GM21723 (cell line): ENCODE data around the gene PIK3AP1.

Experiments
- ATAC-seq: cut with Tn5 transposase; IDR thresholded peaks from one replicate; pipeline ENCODE4 v1.9.1; 2021; ENCODE audit warnings: mild to moderate bottlenecking, moderate library complexity; ENCODE audit not compliant: unreplicated experiment

PIK3AP1 gene

DNA sequence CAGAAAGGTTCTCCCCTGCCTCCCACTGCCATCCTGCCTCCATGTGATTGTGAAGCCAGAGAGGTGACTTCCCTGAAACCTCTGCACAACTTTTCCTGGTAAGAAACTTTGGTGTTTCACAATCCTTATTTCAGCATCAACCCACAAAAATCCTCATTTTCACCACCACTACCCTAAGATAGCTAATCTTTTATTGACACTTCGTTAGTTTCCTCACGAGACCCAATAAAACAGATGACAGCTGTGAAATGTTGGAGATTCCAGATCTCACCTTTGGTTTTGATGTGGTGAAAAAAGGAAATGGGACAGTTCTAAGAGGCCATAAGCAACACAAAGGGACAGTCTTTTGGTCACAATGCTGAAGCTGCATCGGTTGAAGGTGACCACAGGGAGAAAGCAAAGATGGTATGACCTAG, 73.6 kb downstream of the PIK3AP1 start:
- no peak for ATAC-seq

DNA sequence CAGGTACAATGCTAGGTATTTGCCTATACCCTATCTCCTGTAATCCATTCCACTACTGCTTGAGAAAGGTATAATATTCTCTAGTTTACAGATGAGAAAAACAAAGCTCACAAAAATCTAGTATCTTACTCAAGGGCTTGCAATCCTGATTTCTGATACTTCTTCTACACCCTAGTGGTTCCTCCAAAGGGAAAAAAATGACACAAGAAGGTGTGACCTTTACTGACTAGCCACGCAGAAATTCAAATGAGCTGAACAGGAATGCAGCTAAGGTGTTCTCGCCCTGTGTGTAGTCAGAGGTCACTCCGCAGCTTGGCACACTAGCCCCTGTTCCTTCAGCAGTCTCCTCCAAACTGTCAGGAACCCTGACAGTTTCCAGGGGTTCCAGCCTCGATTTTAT, 74.0 kb downstream of the PIK3AP1 start:
- no peak for ATAC-seq

DNA sequence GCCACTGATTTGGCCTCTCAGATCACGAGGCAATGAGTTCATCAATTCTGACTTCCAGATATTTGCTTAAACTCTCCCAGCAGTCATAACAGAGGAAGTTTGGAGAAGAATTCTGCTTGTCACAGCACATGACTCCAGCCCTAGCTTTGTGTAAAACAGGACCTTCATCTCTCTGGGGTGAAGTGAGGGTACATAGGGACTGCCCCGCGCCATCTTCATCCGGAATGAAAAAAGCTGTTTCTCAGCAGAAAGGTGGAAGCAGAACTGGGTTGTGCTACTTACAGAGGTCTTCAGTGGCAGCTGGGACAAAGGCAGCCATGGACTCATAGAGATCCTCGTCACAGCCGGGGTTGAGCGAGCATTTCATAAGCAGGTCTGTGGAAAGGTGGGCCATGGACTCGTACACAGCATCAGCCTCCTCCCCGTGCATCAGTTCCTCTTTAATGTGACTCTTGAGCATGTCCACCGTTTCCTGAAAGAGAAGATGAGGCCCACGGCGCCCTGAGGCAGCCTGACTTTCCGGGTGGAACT, 75.1 kb downstream of the PIK3AP1 start:
- ATAC-seq: no peak

DNA sequence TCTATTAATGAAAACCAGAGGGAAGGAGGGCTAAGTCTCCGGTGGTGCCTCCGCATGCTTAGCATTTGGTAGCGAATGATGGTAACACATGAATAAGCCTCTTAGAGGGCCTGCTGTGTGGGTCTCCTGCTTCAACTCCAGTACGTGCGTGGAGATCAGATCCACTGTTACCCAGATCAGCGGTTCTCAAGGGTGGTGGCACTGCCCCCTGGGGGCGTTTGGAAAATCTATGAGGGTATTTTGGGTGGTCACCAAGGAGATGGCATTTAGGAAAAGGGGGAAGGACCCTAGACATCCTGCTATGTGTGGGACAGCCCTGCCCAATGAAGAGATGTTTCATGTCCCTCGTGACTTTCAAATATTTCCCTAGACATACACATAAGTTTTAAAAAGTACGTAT, 76.4 kb downstream of the PIK3AP1 start:
- ATAC-seq: no peak

DNA sequence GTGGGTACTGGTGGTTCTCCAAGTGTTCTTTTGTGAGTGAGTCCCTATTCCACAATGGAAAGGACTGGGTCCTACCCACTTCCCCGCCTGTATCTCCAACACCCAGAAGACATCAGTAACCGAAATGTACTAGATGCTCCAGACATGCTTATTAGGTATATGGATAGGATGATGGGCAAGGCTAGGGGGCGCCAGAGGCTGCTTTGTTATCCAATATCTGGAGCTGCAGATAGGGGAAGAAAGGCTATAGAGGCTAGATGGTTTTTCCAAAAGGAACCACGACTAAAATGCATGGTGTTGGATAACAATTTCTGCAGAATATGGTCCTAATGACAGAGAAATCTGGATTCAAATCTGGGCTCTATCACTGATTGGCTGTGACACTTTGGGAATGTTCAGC, 77.3 kb downstream of the PIK3AP1 start:
- peak; percentile 43 for ATAC-seq

DNA sequence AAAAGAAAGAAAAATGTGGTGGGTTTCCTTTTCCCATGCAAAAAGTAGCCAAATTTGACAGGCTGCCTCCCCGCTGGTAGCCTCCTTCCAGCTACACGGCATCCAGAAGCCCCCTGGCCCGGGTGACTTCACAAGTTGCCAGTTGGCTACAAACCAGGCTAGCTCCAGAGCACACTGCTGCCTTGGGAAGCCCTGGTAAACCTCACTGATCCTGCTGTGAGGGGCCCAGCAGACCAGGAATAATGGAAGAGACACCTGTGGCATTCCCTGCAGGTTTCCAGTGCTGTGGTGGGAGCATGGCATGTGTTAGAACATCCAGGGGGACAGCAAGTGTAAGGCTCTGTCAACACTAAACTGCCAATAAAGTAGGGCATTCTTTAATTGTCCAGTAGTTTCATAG, 77.8 kb downstream of the PIK3AP1 start:
- ATAC-seq: no peak

DNA sequence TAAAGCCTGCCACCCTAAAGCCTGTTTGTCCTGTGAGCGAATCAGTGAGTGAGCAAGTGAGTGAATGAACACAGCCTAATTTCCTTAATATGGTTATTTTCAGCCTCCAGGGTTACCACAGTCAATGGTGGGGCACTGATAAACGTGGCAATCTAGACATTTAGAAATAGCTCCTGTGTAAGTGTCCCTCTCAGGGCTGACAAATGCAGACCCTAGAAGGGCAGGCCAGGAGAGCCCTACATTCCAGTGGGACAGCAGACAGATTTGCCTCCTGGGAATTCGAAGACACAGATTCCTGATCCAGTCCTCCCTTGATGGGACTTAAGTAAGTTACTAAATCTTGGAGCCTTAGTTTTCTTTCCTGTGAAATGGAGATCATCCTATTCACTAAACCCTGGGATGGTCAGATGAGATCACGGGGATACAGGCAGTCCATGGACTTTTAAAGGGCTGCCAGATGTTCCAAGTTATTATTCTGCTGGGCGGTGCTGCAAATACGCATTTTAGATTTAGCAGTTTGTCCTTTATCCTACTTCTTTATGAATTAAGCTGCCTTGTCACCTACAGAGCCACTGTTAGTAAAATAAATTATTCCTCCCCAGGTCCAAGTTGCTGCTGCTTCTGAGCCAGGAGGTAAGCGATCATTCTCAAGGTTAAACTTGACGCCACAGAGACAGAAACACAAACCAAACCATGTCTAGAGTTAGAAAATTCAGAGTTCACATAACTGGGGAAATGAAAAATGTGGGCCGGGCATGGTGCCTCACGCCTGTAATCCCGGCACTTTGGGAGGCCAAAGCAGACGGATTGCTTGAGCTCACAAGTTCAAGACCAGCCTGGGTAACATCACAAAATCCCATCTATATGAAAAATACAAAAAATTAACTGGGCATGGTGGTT, 78.7 kb downstream of the PIK3AP1 start:
- ATAC-seq: no peak

DNA sequence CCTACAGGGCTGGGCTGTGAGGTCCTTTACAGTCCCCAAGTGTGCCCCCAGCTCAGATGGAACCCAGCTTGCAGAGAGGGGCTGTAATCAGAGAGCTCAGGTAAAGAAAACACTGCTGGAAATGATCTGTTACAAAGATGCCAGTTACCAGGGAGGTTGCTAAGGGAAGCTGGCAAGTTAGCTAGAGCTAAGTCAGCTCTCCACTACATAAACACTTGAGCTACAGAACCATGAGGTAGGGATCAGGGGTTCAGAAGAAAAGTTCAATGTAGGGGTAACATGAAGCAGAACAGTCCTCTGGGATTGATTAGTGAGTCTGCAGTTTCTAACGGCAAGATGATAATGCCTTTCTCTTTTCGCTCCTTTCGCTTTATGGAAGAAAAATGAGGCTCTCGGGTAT, 80.4 kb downstream of the PIK3AP1 start:
- no peak for ATAC-seq

DNA sequence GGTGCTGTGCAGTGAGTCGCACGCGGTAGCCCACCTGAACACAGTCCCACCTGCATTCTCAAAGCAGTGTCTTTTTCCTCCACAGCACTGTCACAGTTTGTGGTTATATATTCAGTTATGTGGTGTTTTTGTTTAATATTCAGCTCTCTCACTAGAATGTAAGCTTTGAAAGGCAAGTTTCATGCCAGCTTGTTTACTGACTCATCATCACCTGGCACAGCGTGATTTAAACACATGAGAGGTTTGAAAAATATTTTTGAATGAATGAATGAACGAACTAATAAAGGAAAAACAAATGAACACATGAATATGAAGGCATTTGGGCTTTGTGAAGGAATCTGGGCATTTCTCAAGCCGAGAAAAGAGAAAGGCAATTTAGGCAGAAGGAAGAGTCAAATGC, 81.6 kb downstream of the PIK3AP1 start:
- no peak for ATAC-seq

DNA sequence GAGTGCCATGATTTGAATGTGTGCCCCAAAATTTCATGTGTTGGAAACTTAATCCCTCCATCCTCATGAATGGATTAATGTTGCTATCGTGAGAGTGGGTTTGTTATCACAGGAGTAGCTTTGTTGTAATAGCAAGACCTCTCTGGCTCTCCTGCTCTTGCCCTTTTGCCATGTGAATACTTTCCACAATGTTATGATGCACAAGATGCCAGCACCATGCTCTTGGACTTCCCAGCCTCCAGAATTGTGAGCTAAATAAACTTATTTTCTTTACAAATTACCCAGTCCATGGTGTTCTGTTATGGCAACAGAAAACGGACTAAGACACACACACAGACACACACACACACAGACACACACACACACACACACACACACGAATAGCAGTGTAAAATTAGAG, 82.2 kb downstream of the PIK3AP1 start:
- no peak for ATAC-seq

DNA sequence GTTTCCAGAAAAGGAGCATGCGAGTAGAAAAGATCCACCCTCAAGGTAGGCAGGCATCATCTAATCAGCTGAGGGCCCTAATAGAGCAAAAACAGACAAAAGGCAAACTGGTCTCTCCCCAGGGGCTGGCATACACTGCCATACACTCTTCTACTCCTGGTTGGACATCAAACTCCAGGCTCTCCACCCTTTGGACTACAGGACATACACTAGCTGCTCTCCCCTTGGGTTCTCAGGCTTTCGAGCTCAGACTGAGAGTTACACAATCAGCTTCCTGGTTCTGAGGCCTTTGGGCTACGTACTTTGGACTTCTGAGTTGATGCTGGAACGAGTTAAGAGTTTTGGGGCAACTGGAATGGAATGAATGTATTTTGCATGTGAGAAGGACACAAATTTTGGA, 82.6 kb downstream of the PIK3AP1 start:
- ATAC-seq: no peak

DNA sequence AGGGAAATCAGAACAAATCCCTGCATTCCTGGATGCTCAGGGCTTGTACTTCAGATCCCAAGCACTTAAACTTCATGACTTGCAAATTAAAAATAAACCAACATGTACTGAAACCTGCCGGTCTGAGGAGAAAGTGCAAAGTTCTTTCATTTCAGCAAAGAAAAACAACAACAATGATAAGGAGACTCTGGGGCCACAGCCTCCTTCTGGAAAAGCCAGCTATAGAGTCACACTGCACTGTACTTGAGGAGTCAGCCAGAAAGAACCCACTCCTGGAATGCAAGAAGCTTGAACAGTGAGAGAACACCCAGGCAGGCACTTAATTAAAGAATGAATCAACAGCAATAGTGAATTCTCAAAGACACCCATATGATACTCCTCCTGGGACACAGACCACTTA, 83.8 kb downstream of the PIK3AP1 start:
- ATAC-seq: no peak

DNA sequence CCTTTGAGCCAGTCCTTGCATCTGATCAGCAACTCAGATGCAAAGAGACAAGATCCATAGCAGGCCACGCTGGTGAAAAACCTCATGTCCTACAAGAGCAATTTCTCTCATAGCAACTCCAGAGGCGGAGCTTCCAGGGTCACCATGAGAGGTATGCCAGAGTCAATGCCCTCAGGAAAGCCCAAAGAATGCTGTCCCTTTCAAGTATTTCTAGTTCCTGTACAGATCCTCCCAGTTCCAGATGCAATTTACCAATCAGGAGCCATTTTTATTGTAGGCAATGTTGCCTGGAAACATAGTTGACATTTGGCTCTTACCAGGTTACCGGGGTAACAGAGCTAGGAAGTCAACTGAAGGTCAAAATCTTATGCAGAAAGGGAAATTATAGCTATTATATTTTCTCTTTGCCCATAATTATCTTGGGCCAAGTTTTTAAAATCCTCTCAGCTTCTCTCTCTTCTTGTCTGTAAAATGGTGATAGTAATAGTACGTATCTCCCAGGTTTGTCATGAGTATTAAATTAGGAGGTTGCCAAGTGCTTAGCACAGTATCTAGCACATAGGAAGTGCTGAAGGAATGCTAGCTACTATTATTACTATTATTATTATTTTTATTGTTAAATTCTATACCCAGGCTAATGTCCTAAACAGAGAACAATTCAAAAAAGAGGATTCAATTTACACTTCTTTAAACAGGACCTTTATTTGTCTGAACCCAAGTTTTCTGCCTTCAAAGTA, 87.2 kb downstream of the PIK3AP1 start:
- ATAC-seq: no peak

DNA sequence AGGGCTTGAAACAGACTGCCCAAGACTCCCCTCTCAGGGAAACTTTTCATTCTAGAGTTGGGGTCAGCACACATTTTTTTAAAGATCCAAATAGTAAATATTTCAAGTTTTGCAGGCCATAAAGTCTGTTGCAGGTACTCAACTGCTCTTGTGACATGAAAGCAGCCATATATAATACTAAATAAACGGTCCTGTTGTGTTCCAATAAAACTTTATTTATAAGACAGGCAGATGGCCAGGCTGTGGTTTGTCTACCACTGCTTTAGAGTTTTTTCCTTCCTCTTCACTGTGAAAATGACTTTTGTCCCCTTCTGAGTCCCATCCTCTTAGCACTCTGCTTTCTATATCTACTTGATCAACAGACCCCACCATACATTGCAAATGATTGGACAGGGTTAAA, 93.0 kb downstream of the PIK3AP1 start:
- ATAC-seq: no peak

DNA sequence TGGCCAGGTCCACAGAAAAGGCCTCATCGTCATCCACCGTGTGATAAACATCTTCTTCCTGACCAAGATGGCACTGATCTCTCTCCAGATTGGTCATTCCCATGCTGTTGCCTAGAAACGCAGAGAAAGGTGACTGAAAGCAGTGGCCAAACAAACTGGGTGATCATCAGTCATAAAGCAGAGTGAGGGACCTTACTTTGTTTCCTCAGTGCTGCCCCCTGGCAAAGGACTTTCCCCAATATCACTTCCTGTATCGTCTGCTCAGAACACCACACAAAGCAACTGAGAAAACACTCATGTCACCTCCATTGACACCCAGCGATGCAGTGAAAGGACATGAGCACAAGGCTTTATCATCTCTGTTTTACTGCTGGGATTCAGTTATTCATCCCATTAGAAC, 93.5 kb downstream of the PIK3AP1 start:
- no peak for ATAC-seq

DNA sequence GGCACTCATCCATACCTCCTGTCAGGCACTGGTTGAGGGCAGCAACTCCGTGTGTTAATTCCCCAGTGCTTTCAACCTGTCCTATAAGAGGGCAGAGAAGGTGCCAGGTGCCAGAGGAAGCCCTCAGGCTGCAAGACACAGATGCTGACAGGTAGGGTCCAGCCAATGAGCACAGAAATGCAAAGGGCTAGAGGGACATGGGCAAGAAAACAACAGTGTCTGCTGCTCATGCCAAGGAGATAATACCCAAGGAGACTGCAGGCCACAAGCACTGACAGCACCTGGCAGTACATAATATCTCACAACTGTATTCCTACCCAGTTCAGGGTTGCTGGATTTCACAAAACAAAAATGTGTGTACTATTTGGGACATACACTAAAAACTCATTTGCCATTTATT, 95.1 kb downstream of the PIK3AP1 start:
- no peak for ATAC-seq

DNA sequence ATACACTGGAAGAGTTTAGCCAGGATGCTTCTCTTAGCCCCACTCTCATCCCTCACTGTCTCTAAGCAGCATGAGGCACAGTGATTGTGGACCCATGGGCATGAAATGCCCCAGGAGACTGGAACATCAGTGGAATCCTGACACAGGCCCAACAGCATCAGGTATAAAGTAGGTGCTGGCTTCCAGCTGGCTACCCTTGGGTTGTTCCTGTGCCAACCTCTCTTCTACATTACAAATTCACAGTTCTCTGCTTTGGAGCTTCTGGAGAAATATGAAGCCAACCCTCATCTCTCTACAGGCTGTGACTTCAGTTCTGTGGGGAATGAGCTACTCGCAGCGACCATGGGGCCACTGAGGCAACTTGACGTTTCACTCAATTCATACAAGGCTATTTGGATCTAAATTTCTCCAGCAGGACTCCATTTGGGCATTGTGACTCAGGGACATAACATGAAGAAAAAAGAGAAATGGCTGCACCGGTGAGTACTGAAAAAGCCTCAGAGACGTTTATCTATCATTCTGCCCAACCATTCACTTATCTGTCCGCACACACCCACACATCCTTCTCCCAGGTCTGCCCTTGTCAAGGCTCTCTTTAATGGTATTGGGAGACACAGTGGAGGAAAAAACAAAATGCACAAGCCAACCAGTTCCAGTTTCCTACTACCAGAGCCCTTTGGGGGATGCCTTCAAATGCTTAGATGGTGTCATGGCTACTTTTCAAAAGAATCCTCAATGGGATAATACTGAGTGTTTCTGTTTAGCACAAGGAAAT, 98.1 kb downstream of the PIK3AP1 start:
- no peak for ATAC-seq

DNA sequence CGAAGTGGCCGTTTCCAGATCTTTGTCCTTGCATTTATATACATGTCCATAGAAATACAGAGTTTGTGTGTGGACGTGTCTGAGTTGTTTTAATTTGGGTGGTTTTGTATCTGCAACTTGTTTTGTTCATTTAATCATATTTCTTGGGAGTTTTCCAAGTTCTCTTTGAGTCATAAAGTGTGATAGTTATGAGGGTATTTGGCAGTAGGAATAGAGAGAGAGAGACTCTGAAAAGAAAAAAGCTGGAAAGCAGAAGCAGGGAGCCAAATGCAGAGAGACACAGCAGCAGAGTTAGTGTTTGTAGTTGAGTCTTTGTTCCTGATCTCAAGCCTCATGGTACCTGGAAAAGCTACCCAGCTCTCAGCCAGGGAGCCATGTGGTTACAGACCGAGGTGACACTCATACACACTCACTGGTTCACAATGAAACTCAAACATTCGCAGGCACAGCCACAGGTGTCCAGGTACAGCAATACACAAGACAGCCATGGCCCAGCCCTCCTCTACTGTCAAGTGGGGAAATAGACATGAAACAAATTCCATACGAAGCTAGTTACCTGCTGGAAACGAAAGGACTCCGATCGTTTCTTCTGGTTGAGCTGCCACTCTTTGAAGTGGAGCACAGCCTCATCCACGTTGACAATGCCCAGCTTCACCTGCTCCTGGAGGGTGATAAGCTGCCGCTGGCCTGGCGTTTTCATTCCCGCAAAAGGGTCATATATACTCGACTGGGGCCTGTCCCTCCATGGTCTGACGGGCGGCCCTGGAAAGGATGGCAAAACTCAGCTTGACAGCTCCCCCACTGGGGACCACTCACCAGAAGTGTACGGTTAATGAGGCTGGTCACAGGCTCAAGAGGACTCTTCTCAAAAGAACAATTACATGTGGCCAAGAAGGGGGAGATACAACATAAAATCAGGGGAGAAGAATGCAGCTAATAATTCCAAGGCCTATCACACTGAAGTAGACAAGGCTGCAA, 100.2 kb downstream of the PIK3AP1 start:
- ATAC-seq: no peak

DNA sequence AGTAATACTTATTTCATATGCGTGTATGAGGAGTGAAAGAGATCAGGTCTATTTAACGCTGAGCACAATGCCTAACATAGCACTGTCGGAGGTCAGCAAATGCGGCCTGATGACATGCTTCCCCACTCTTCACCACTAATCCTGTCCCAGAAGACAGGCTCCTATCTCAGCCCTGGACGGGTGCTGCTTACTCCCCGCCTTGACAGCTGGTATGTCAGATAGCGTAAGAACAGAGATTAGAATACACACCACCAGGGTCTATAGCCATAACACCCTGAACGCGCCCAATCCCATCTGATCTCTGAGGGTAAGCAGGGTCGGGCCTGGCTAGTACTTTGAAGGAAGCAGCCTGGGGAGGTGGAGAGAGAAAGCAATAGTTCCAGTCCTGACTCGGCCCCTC, 101.2 kb downstream of the PIK3AP1 start:
- no peak for ATAC-seq

DNA sequence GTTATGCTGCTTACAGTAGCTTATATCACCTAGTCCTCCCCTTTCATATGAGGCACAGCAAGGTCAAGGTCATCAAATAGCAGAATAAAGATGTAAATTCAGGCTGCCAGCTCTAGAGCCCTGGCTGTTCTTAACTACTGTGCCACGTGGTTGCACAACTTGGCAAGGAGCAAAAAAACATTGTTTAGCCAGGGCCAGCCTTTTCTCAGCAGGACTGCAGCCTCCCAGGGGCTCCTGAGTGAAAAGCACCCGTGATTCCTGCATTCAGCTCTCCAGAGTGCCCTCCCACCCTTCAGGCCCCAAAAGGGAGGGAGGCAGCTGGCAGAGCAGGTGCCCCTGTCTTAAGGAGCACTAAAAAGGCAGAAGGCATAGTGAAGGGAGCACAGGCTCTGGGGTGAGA, 101.7 kb downstream of the PIK3AP1 start:
- ATAC-seq: no peak
